PFSK-1 (cell line): ENCODE data around the gene TEX11.

Source experiments
- FOXP2 ChIP-seq: optimal IDR thresholded peaks from 2 replicates; pipeline ENCODE3; 2011; ENCODE audit warnings: borderline replicate concordance, control low read depth, inconsistent platforms; ENCODE audit not compliant: insufficient read depth; ENCODE audit errors: extremely low read length, extremely low read depth
- POLR2AphosphoS5 ChIP-seq: IDR thresholded peaks from 2 replicates; pipeline ENCODE4 v1.6.1; 2012; ENCODE audit warnings: low read depth, mild to moderate bottlenecking, control low read depth, low read length, moderate library complexity
- REST ChIP-seq, 2 experiments: IDR thresholded peaks; 2 replicates each; pipeline versions ENCODE4 v1.6.1 to v1.8.0; 2011 to 2012; ENCODE audit warnings: low read depth in 2 of 2, low read length in 2 of 2, control low read depth in 1 of 2, inconsistent platforms in 1 of 2, mild to moderate bottlenecking in 1 of 2, moderate library complexity in 1 of 2; ENCODE audit not compliant: insufficient read depth in 1 of 2
- SIN3A ChIP-seq: IDR thresholded peaks from 2 replicates; pipeline ENCODE4 v1.6.1; 2012; ENCODE audit warnings: mild to moderate bottlenecking, low read length, moderate library complexity, borderline replicate concordance; ENCODE audit not compliant: insufficient read depth
- TAF1 ChIP-seq: IDR thresholded peaks from 2 replicates; pipeline ENCODE4 v1.6.1; 2012; ENCODE audit warnings: low read length, control low read depth, borderline replicate concordance; ENCODE audit not compliant: insufficient read depth

The TEX11 gene

GRCh38 chrX:70672326-70672725, 236.2 kb downstream of the TEX11 start:
- TF ChIP-seq TAF1: no peak
- no peak for TF ChIP-seq REST (IDR thresholded peaks at IDR 0.05; ENCODE audit: insufficient read depth in 1 of 2, low read depth in 2 of 2, low read length in 2 of 2)
- TF ChIP-seq POLR2AphosphoS5: no peak
- TF ChIP-seq SIN3A: no peak
- no peak for TF ChIP-seq FOXP2

- no peak for TF ChIP-seq FOXP2
- no peak for TF ChIP-seq TAF1
- no peak for TF ChIP-seq POLR2AphosphoS5
- no peak for TF ChIP-seq SIN3A
Observed at GRCh38 chrX:70669120-70669519, 239.4 kb downstream of the TEX11 start.

GRCh38 chrX:70664726-70665125, 243.8 kb downstream of the TEX11 start:
- no peak for TF ChIP-seq REST (IDR thresholded peaks at IDR 0.05; ENCODE audit: insufficient read depth in 1 of 2, low read depth in 2 of 2, low read length in 2 of 2)
- TF ChIP-seq SIN3A: no peak
- TF ChIP-seq TAF1: no peak

- TF ChIP-seq TAF1: no peak
- TF ChIP-seq FOXP2: no peak
- no peak for TF ChIP-seq POLR2AphosphoS5
- no peak for TF ChIP-seq REST (IDR thresholded peaks at IDR 0.05; ENCODE audit: insufficient read depth in 1 of 2, low read depth in 2 of 2, low read length in 2 of 2)
Observed at GRCh38 chrX:70656304-70656703, 252.2 kb downstream of the TEX11 start.

GRCh38 chrX:70636218-70636617, 272.3 kb downstream of the TEX11 start:
- TF ChIP-seq SIN3A (no peak), TAF1 (no peak), FOXP2 (no peak), REST (IDR thresholded peaks at IDR 0.05; ENCODE audit: insufficient read depth in 1 of 2, low read depth in 2 of 2, low read length in 2 of 2) (no peak), POLR2AphosphoS5 (no peak)
